Stimulated activated CD8-positive, alpha-beta memory T cell treated with anti-CD3 and anti-CD28 coated beads, Interleukin-2, amount 100 ng/mL, for 48 hours (primary cell): Measurements from ENCODE around the gene SMAGP.
"Not testable (repeated sequence)": the region's sequence is repeated elsewhere in the genome, so short reads cannot be mapped to it uniquely, and the experiment has no call there.

ENCODE experiments used
- DNase-seq, 2 donors: peaks; one replicate each; pipeline ENCODE4 v3.0.0-alpha.2; 2020; ENCODE audit warnings: low read depth in 2 of 2

The SMAGP gene, protein sequence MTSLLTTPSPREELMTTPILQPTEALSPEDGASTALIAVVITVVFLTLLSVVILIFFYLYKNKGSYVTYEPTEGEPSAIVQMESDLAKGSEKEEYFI

DNA sequence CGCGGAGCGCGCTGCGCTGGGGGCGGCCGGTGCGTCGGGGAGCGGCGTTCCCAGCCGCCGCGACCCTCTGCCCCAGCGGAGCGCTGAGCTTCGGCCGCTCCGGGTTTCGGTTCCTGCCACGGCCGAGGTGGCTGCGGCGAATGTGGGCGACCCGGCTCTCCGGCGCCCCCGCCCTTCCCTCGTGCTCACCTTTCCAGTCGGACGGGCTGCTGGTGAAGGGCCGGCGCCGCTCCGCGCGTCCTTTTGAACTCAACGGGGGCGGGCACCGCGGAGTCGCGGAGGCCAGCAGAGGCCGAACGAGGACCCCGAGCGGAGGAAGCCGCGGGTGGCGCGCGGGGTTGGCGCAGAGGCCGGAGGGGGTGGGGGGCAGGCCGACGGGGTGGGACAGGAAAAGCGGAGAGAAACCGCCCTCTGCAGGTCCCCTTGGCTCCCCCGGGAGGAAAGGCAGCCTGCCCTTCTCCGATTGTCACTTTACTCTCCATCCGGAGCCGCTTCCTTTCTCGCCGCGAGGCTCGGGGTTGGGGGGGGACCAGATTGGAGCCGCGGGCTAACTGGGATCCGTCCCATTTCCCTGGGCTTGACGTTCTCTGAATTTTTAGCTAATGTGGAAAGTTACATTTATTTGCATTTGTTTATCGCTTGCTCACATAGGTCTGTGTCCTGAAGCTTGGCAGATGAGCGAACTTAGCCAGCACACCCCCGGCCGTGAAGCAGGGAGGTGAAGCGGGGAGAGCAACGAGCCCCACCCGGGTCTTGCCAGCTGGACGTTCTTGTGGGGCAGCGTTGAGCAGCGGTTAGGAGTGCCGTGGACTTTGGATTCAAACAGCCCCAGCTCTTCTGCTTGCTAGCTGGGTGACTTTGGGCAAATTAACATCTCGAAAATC lies at the start of gene SMAGP:
SMAGP (minus strand) TSS at position 349 of the 884 bp plus-strand sequence. CDS start 1,137 bp downstream, outside the sequence.
- DNase-seq: peak; percentile 24 to 49

DNA sequence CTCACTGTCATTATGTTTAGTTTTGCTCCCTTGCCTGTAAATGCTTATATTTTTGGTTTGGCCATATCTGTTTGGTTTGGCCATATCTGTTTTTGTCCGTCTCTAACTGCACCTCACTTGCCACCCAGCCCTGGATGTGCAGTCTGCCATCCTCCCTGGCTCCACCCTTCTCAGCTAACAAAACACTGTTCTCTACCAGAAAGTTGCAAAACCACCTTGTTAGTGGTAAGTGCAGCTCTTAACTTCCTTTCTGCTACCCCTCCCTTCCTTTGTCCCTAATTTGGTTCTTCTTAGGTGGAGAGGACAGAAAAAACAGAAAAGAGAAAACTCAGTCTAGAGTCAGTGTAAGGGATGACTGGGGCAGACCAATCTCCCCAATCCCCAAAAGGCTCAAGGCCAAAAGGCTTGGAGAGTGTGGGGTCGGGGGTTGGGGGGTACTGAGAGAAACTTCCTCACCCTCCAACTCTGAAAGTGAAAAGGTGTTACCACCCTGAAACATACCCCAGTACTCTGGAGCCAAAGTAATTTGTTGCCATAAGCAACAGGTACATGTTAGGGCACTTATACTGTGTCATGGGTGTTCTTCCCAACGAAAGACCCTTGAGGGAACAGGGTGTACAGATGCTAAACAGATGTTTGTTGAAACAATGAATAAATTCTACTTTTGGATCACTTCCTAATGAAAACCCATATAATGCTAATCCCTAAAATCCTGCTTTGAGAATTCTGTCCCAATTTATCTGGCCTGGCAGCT lies 48.8 kb upstream of the SMAGP start:
- DNase-seq: no peak

DNA sequence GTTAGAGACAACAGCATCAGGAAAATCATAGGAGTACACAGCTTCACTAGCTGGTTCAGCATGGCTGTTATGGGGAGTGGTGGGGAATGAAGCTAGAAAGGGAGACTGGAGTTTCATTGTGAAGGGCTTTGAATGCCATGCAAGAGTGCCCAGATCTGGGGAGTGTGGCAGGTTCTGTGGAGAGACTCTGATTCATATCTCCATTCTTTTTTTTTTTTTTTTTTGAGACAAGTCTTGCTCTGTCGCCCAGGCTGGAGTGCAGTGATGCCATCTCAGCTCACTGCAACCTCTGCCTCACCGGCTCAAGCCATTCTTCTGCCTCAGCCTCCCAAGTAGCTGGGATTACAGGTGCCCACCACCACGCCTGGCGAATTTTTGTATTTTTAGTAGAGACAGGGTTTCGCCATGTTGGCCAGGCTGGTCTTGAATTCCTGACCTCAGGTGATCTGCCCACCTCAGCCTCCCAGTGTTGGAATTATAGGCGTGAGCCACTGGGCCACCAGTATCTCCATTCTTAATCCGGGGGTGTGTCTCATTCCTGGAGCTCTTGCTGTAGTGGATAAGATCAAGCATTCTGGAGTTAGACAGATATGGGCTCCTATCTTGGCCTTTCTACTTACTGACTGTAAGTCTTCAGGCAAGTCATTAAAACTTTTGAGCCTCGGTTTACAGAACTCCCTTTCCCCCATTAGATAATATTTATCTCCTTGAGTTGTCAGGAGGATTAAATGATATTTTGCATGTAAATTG lies 48.0 kb upstream of the SMAGP start:
- not testable (repeated sequence) for DNase-seq

DNA sequence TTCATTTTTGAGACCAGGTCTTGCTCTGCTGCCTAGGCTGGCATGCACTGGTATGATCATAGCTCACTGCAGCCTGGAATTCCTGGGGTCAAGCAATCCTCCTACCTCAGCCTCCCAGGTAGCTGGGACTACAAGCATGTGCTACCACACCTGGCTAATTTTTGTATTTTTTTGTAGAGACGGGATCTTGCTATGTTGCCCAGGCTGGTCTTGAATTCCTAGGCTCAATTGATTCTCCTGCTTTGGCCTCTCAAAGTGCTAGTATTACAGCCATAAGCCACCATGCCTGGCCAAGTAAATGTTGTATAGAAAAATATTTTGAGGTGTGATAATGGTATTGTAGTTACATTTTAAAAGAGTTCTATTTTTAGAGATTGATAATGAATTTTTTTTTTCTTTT lies 41.2 kb upstream of the SMAGP start:
- DNase-seq: no peak

DNA sequence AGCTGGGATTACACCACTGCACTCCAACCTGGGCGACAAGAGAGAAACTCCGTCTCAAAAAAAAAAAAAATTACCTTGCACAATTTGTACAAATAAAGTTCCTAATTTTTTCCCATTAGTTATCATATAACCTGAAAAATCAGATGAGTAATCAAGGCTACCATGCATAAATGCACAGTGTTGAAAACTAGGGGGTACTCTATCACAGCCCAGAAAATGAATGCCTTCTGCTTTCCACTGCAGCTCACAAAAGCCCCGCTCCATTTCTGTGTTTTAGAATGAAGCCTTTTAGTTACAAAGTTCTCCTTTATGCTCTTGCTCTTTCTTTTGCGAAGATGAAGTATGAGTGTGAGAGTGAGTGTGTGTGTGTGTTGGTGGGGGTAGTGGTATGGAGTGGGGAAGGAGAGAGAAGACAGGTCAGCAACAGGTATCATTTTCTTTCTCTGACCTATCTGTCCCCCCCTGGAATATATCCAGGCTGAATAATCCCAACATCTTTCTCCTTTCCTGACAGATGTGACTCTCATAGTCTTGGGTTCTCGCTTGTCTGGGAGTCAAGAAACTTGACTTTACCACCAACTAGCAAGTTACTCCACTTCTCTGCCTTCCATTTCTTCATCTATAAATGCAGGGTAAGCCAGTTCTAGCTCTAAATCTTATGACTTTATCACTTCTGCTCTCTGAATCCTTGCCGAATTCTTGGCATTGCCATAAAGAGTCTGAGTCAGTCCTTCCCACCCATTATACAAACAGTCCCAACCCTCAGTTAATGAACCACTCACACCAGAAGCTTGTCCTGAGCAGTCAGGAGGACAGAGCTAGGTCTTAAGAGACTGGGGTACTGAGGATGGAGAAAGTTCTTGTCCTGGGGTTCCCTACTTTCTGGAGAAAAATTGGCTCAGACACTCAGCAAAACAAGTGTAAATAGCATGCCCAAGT lies 37.7 kb upstream of the SMAGP start:
- DNase-seq: no peak

DNA sequence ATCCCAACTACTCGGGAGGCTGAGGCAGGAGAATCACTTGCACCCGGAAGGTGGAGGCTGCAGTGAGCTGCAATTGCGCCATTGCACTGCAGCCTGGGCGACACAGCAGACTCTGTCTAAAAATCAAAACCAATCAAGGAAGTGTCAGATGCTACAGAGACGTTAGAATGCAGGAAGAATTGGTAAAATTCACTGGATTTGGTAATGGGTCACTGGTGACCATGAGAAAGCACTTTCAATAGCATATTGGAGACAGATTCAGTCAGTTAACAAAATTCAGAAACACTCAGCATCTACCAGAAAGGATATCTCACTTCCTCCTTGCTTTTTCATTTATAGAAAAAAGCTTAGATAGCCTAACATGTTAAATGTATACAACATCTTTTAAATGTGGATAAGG lies 36.3 kb upstream of the SMAGP start:
- no peak for DNase-seq

DNA sequence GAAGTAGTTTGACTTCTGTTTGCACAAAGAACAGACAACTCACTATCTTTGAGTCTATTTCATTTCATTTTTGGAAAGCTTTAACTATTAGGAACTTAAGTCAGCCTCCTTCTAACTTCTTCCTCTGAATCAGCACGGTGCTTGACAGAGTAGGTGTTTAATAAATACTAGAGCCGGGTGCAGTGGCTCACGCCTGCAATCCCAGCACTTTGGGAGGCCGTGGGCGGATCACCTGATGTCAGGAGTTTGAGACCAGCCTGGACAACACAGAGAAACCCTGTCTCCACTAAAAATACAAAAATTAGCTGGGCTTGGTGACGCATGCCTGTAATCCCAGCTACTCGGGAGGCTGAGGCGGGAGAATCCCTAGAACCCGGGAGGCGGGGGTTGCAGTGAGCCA lies 30.6 kb upstream of the SMAGP start:
- DNase-seq: not testable (repeated sequence)

DNA sequence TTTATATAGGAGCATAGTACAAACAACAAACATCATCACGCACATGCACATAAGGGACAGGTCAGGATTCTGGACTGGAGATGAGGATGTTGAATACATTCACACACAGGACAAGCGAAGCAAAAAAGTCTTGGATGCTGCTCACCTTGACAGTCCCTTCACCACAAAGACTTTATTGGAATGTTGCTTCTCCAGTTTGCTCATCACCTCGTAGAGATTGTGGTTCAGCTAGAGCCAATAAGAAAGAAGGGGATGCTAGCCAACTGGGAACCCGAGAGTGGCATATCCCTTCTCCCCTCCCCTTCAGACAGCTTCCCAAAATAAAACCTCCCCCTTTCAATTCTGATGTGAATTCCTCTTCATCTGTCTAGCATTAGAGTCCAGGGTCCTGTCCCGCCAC lies 25.4 kb upstream of the SMAGP start:
- no peak for DNase-seq

DNA sequence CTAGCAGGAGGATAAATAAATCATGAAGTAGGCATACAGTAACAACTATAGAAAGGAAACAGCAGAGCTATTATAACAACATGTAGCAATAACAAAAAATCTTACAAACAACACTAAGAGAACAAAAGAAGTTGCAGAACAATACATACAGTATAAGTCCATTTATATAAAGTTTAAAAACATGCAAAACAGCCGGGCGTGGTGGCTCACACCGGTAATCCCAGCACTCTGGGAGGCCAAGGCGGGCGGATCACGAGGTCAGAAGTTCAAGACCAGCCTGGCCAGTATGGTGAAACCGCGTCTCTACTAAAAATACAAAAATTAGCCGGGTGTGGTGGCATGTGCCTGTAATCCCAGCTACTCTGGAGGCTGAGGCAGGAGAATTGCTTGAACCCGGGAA lies 23.9 kb upstream of the SMAGP start:
- not testable (repeated sequence) for DNase-seq

DNA sequence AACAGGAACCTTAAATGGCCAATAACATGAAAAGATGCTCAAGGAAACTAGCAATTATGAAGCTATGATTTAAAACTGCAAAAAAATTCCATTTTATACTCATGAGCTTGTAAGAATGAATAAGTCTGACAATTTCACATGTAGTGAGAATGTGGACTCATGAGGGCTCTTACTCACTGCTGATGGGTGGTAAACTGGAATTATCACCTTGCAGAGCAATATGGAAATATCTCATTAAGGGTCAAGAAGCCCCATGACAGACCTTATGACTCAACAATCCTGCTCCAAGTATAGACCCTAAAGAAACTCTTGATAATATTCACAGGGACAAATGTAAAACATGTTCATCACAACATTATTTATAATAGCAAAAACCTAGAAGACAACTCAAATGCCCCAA lies 23.5 kb upstream of the SMAGP start:
- no peak for DNase-seq

DNA sequence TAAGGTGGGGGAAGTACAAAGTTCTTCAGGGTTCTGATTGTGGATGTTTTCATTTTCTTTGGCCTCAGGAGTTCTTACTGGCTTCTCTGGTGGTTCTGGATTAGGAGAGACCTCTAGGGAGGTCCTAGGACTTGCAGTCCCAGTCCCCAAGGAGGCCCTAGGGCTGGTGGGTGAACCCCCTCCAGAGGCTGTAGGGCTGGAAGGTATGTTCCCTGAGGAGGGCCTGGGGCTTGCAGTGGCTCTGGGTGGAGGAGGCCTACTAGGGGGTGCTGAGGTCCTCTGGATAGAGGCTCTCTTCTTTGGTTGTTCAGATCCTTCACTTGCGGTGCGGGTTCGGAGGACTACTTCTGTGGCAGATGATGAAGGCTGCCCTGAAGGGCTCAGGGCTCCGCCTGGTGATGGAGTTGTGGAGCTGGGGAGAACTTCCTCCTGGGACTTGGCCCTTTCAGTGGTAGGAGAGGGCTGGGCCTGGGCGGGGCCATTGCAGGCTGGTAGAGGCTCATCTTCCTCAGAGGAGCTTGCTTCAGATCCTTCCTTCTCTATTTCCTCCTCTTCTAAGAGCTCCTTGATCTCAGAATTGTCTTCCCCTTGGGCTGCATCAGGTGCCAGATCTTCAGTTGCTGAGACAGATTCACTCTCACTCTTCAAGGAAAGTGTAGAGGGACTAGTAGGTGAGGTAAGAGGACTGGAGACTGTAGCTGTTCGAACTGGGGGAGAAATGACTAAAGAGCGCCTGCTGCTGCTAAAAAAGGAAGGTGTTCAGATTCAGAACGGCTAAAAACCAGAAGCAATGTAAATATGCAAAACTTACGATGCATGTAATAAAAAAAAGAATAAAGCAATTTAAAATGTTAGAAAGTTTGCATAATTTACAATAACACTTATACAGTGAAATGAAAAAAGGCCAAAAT lies 21.6 kb upstream of the SMAGP start:
- not testable (repeated sequence) for DNase-seq

DNA sequence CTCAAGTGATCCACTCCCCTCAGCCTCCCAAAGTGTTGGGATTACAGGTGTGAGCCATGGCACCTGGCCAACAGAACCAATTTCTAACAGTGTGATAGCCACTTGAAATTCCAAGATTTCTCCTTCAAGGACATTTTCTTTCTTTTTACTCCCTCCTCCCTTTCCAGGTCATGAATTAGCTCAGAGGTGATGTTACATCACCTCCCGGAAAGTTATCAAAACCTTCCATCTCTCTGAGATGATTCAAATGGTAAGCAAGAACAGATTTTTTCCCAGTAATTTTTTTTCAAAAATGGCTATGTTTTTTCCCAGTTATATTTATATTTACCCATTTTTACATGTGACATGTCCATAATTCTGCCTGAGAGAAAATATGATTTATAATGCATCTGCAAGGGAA lies 15.6 kb upstream of the SMAGP start:
- no peak for DNase-seq

DNA sequence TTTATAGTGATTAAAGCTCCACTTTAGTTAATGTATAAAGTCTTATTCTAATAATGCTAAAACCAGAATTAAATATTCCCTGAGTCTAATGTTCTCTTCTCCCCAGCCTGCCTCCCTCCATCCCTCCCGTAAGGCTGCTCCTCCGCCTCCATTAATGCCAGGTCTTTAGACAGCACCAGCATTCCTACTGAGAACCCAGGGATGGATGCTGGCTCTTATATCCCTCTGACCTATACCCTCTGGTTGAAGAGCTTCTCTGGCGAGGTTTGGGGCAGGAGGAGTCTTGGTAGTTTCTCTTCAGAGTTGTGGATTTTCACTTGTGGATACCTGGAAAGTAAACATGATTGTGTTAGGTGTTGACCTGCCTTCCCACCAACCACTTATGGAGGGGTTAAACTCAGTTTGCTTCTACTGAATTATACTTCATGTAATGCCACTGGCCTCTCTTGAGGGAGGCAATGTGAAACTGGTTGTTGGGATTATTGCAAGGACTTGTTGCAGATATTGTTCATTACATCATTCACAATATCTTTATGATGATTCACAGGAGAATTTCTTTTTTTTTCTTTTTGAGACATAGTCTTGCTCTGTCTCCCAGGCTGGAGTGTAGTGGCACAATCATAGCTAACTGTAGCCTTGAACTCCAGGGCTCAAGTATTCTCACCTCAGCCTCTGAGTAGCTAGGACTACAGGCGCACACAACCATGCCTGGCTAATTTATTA lies 11.1 kb upstream of the SMAGP start:
- DNase-seq: no peak

DNA sequence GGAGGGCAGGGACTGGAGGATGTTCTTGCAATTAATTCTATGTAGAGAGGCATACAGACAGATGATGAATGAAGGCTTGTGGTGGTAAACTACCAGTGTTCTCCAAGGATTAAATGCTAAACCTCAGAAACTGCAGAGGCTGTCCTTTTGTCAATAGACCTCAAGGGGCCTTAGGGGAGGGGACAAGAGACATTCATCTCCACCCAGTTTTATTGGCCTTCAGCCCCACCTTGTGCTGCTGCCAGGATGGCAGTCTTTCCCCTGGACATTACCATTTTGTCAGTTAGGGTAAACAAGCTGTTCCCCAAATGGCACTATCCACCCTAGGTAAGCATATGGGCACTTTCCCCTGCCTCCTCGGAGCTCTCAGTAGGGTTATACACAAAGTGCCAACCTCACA lies 4.9 kb upstream of the SMAGP start:
- no peak for DNase-seq

DNA sequence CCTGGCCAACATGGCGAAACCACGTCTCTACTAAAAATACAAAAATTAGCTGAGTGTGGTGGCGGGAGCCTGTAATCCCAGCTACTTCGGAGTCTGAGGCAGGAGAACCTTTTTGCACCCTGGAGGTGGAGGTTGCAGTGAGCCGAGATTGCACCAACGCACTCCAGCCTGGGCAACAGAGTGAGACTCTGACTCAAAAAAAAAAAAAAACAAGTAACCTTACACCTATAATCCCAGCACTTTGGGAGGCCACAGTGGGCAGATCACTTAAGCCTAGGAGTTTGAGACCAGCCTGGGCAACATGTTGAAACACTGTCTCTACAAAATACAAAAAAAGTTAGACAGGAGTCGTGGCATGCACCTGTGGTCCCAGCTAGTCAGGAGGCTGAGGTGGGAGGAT lies 2.6 kb upstream of the SMAGP start:
- not testable (repeated sequence) for DNase-seq

DNA sequence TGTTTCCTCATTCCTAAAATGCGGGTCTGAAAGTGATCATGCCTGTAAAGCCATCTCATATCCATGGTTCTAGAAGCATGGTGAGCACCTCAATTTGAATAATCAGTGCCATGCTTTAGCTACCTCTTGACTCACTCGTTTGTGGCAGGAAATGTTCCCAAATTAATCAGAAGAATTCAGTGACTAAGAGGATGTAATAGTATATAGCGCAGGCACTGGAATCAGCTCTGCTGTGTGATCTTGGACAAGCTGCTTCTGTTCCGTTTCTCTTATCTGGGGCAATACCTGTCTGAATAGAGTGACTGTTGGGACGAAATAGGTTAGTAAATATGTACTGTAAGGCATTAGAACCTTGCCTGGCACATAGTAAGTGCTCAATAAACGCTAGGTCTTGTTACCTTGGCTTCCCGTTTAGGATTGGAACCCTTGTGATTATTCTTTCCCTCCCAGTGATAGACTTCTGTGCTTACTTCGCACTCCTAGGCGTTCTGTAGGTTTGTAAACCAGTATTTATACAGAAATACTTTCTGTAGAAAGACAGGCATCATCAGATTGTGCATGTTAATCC lies 820 bp upstream of the SMAGP start:
- no peak for DNase-seq

DNA sequence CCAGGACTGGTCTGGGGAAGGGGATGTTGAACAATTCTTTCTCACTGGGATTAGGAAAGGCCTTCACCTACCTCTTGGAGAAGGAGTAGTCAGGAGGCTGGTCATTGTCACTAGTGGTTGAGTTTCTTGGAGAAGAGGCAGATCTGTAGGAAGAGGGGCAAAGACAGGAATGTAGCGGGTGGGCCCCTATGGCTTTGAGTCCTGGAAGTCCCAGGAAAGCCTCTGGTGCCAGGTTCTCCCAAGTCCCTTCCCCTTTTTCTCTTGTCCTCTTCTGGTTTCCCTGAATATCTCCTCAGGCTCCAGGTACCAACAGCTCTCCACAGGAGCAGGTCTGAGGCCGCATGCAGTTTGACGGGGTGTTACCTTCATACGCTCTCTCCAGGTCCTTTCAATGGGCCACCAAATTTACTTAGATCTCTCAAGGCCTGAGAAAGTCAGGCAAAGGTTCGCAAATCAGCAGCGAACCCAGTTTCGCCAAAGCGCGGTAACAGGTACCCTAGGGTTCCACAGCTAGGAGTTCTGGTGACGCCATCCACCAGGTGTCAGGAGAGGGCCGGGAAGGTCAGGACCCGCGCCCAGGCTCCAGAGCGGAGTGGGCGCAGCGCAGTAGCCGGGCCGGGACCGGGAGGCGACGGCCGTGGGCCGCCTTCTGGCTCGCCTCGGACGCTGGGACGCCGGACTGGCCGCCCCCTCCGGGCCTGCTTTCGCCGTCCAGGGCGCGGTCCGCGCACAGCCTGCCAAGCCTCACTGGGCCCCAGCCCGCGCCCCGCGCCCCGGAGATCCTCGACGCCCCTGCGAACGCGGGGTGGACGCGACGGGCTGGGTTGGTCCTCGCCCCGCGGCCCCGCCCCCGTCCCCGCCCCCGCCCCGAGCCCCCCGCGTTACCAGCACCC lies 795 bp downstream of the SMAGP start:
- peak in 1 of 2 donors; percentile 30 for DNase-seq

DNA sequence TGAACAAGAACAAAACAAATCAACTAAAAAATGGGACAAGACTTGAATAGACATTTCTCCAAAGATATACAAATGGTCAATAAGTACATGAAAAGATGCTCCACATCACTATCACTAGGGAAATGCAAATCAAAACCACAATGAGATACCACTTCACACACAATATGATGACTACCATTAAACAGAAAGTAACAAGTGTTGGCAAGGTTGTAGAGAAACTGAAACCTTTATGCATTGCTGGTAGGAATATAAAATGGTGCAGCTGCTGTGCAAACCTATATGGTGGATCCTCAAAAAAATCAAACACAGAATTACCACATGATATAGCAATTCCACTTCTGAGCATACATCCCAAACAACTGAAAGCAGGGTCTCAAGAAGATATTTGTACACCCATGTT lies 5.2 kb downstream of the SMAGP start:
- DNase-seq: no peak
